Dedifferentiated amniotic fluid mesenchymal stem cell (primary cell): Measurements from ENCODE around the gene SEC31B.
A peak's percentile ranks its signal among the peaks of the same experiment; 100 is the strongest.

ENCODE experiments used
- DNase-seq: peaks from one replicate; pipeline ENCODE4 v3.0.0-alpha.2; 2016; ENCODE audit errors: extremely low spot score

The SEC31B gene, protein sequence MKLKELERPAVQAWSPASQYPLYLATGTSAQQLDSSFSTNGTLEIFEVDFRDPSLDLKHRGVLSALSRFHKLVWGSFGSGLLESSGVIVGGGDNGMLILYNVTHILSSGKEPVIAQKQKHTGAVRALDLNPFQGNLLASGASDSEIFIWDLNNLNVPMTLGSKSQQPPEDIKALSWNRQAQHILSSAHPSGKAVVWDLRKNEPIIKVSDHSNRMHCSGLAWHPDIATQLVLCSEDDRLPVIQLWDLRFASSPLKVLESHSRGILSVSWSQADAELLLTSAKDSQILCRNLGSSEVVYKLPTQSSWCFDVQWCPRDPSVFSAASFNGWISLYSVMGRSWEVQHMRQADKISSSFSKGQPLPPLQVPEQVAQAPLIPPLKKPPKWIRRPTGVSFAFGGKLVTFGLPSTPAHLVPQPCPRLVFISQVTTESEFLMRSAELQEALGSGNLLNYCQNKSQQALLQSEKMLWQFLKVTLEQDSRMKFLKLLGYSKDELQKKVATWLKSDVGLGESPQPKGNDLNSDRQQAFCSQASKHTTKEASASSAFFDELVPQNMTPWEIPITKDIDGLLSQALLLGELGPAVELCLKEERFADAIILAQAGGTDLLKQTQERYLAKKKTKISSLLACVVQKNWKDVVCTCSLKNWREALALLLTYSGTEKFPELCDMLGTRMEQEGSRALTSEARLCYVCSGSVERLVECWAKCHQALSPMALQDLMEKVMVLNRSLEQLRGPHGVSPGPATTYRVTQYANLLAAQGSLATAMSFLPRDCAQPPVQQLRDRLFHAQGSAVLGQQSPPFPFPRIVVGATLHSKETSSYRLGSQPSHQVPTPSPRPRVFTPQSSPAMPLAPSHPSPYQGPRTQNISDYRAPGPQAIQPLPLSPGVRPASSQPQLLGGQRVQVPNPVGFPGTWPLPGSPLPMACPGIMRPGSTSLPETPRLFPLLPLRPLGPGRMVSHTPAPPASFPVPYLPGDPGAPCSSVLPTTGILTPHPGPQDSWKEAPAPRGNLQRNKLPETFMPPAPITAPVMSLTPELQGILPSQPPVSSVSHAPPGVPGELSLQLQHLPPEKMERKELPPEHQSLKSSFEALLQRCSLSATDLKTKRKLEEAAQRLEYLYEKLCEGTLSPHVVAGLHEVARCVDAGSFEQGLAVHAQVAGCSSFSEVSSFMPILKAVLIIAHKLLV

DNA sequence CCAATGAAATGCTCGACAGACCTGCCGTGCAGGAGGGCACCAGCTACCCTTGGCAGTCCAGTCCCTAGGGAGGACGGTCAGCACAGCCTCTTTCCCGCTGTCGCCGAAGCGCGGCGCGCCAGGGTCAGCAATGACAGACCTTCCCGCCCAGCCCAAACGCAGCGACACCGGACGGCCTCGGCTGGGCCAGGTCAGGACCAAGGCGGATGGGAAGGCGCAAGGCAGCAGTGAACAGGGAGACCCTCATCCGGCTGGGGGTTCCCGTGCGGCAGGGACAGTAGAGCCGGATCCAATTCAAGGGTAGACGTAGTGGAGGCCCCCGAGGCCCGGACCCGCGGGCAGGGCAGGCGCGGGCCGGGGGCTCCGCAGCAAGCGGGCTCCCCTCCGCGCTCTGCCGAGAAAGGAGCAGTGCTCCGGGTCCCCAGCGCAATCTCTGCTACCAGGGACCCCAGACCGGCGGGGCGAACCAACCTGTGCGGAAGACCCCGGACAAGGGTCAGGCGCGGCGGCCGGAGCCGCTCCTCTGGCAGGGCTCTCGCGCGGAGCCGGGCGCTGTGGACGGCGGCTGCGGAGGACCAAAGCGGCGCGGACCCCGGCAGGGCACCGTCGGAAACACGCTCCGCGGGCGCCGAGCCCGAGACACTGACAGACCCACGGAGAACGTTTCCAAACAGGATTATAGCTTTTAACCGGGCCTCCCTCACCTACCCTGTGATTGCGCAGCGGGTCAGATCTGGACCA, at the start of gene SEC31B:
TSS of gene SEC31B (minus strand) at position 551 of the 741 bp plus-strand sequence. CDS start 2,909 bp downstream, outside the sequence.
- DNase-seq = no peak

DNA sequence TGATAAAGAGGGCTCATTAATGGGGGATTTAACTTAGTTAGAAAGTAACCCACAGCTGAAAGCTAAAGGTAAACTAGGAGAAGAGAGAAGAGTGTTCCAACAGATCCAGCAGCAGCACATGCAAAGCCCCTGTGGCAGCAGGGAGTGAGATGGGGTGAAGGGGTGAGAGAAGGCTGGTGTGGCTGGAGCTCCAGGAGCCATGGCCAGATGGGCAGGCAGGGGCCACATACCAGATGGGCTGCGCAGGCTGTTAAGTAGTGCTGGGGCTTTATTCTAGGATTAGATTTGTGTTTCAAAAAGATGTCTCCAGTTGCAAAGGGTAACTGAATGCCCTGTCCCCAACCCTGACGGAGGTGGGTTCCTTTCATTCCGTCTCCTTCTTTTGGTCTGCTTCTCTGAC, 49.3 kb upstream of the SEC31B start:
- DNase-seq = no peak

DNA sequence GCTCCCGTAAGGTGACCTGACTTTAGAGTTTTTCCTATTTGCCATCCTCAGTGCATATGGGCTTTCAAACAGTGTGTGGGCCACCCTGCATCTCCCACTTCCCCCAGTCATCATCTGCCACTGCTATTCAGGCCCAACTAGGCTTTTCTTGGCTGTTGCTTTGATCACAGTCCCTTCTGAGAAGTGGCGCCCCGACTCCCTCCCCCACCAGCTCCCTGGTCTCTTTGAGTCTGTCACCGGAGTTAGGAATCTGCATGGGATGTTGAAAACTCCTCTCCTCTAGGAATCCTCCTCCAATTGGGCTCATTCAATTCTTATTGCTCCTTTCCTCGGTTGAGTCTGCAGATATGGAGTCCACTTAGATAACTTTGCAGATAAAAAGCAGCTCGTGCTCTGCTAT, 48.2 kb upstream of the SEC31B start:
- no peak for DNase-seq

DNA sequence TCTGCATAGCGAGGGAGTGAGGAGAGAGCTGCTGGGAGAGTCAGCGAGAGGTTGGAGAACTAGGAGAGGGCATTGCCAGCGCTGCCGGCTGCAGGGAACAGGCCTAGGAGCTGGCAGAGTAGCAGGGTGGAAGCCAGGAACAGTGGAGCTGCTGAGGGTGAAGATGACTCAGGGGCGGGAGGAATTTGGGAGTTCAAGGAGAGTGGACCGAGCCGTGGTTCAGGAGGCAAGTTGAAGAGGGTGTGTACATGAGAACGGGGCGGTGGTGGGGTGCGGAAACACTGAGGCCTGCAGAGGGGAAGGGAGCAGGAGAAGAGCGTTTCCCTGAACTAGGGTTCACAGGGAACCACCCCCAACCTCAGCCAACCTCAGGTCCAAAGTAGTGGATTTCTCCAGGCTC, 47.6 kb upstream of the SEC31B start:
- DNase-seq = no peak

GRCh38 chr10:100566561-100566960, 46.9 kb upstream of the SEC31B start:
- no peak for DNase-seq

- no peak for DNase-seq
Measured at GRCh38 chr10:100565206-100565985, 45.7 kb upstream of the SEC31B start.

DNA sequence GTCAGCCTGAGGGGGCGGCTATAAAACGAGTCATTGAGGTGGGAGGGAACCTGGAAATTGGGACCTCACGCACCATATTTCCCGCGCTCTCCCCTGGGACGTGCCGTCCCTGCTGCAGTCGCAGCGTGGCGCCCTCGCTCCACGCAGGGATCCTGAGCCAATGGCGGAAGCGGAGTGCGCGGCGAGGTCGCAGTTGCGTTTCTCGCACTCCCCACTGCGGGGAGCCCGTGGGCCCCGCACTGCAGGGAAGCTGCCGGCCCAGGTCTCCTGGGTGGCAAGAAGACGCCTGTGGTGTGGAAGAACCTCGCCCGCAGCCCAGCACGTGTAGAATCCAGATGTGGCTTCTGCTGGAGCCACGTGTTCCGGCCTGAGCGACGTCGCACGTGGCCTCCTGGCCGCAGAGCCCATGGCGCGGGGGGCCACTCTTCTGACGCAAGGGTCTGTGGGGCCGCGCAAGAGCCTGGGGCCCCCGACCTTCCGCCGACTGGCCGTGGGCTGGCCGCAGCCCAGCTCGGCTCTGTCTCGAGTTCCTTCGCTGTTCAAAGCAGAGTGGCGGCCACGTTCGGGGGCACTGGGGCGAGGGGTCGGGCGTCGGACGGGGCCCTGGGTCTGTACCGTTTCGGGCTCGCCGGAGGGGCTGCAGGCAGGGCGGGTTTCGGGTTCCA, 42.5 kb upstream of the SEC31B start:
- no peak for DNase-seq

DNA sequence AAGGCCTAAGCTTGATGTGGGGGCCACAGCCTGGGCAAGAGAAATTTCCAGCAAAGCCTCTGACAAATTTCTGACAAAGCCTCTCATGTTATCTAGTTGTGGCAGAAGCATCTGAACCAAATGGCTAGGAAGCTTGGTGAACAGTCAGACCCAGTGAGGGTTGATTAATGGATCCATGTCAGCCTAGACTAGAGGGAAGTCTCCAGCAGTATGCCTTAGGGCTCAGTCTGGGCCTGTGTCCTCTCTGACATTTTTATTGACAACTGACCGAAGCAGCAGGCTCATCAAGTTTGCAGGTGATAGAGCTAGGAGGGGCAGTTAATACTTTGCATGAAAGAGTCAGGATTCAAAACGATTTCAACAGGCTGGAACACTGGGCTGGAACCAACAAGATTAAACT, 41.3 kb upstream of the SEC31B start:
- no peak for DNase-seq

- no peak for DNase-seq
Measured at GRCh38 chr10:100560248-100560647, 40.6 kb upstream of the SEC31B start.

DNA sequence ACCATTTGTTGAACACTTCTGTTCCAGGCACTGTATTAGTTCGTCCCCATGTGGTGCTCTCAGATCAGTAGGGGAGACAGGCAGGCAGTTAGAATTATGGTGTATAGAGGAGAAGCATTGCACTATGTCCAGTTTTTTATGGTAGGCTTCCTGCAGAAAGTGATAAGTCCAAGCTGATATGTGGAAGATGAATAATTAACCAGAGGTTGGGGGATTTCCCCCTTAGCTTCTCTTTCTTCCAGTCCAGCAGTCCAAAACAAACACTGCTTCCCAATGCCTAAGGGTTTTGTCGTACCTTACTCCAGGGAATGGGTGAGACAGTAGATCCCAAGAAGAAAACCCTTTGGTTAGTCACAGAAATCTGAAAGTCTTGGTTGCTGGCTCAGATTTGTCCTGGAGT, 35.2 kb upstream of the SEC31B start:
- DNase-seq = no peak

DNA sequence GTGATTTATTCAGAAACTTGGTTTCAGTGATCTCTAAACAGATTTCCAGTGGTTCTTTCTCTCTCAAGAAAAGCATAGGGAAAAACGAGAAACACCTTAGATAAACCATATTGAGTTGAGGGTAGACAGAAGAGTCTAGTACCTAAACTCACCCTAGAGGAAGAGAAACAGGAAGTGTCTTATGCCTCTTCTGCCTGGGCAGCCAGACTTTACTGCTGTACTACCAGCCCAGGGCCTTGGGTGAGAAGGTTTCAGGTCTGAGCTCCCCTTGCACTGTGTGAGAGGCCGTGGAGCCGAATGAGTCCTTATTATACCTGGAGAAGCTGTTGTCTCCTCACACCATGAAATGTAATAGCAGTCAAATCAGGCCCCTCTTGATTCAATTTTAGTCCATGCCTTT, 34.3 kb upstream of the SEC31B start:
- DNase-seq = no peak

GRCh38 chr10:100551738-100552137, 32.1 kb upstream of the SEC31B start:
- no peak for DNase-seq

DNA sequence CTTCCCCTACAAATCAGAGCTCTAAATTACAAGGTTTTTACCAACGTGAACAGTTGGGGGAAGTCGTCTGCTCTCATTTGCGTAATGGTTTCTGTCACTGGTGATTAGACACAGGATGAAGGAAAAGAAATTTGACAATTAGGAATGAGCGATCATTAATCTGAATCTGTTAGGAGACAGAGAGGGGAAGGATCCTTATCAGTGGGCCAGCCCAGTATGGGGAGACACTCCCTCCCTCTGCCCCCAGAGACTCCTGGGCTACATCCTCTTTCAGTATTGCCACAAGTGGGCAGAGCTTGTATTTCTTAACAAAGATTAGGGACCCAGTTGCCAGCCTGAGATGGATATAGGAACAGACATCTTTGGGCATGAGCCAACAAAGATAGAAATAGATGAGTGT, 31.5 kb upstream of the SEC31B start:
- no peak for DNase-seq

- DNase-seq = no peak
Measured at GRCh38 chr10:100544950-100545349, 25.3 kb upstream of the SEC31B start.

DNA sequence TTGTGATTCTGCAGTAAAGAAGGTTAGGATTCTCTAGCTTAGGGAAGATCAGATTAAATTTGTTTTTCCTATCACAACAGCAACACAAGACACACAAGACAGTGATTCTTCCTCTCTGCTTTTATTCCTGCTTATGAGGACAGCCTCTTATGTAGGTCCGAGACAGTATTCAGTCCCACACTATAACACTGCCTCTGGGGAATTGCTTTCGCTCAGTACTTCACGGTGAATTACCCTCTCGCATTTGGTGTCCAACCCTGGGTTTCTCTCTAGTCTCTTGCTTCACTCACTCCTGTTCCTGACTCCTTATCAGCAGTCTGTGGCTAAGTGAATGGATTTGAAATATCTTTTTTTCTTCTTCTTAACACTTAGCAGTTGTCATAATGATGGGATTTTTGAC, 17.8 kb upstream of the SEC31B start:
- no peak for DNase-seq

- DNase-seq = peak; percentile 98
Measured at GRCh38 chr10:100535715-100536353, 16.2 kb upstream of the SEC31B start, which contains the start of gene HIF1AN. HIF1AN (plus strand) TSS chr10:100535943; CDS start chr10:100535959, 16 bp downstream.

DNA sequence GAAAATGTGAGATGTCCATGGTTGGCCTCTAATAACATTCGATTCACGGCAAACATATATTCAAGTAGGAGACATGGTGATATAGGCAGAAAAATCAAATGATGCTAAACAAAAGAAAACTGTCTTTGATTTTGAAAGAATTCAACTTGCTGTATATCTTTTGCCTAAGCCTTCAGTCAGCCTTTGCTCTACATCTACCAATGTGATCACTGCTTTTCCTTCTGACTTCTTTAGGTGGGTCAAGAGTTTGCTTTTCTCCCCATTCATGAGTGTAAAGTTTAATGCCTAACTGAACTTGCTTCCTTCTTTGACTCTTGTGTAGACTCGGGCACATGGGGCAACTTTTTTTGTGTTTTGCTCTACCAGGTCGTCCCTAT, 15.7 kb upstream of the SEC31B start:
- no peak for DNase-seq

DNA sequence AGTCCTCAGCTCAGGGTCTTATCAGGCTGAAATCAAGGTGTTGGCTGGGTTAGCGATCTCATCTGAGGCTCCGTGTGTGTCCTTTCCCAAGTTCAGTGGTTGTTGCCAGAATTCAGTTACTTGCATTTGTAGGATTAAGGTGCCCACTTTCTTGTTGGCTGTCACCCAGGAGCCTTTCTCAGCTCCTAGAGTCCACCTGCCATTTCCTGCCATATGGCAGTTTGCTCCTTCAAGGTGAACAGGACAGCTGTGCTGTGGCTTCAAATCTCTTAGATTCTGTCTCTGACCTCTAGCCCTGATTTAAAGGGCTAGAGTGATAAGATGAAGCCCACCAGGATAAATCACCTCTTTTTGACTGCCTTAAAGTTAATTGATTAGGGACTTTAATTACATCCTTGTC, 15.1 kb upstream of the SEC31B start:
- no peak for DNase-seq

DNA sequence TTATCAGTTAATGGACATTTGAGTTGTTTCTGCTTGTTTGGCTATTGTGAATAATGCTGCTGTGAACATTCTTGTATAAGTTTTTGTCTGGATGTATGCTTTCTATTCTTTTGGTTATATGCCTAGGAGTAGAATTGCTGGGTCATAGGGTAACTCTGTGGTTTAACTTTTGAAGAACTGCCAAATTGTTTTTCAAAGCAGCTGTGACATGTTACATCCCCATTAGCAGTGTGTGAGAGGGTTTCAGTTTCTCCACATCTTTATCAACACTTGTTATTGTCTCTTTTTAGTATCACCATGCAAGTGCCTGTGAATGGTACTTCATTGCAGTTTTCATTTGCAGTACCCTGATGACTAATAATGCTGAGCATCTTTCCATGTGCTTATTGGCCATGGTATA, 12.1 kb upstream of the SEC31B start:
- DNase-seq = no peak
